Peyer's patch (tissue), 4 donors: ENCODE measurements around the gene MPL. TPM values are rescaled to one million over a fixed set of nuclear protein-coding genes. Genes with fewer than 3 reads are reported as not detected.

Experiments
- DNase-seq, 3 donors: peaks; one replicate each; pipeline ENCODE4 v3.0.0-alpha.2; 2017 to 2019
- H3K27ac ChIP-seq, 4 donors: fragments of 200-600 bp; sonication (generic); one replicate each; pipeline ENCODE4 v1.5.1; 2016 to 2019
- H3K27me3 ChIP-seq, 2 donors: fragments of 200-600 bp; sonication (generic); one replicate each; pipeline ENCODE4 v1.5.1; 2019
- H3K36me3 ChIP-seq, 3 donors: fragments of 200-600 bp; sonication (generic); one replicate each; pipeline ENCODE4 v1.5.1; 2016 to 2019
- H3K4me1 ChIP-seq, 4 donors: fragments of 200-600 bp; sonication (generic); one replicate each; pipeline ENCODE4 v1.5.1; 2016 to 2019
- H3K4me3 ChIP-seq, 4 donors: fragments of 200-600 bp; sonication (generic); 1 replicate in 3 of 4; 2 replicates in 1 of 4; pipeline ENCODE4 v1.5.1; 2016 to 2019; ENCODE audit warnings: mild to moderate bottlenecking in 1 of 4
- H3K9me3 ChIP-seq, 4 donors: fragments of 200-600 bp; sonication (generic); one replicate each; pipeline ENCODE4 v1.5.1; 2016 to 2019; ENCODE audit warnings: mild to moderate bottlenecking in 1 of 4
- POLR2A ChIP-seq, 2 donors: fragments of 450-650 bp; IDR thresholded peaks; one replicate each; pipeline ENCODE4 v1.5.1; 2017; ENCODE audit warnings: antibody characterized with exemption in 2 of 2, mild to moderate bottlenecking in 2 of 2, moderate library complexity in 2 of 2
- total RNA-seq, 4 donors: library from RNA; depleted of rRNA; stranded (reverse); fragments of >200 nt; gene quantifications; one replicate each; pipeline ENCODE4 v1.1.0, GENCODE V29; 2016
- TF ChIP-seq, protein P1 (sequence below), 6 experiments: fragments of 450-650 bp in 4 of 6; fragments of 200-600 bp in 2 of 6; sonication (generic) in 1 of 6; IDR thresholded peaks; one replicate each; pipeline ENCODE4 v1.5.1; 2017 to 2019; ENCODE audit warnings: antibody characterized with exemption in 6 of 6, mild to moderate bottlenecking in 3 of 6, moderate library complexity in 1 of 6

The MPL gene
- total RNA-seq, 4 donors from 2014 or later = not detected

DNA sequence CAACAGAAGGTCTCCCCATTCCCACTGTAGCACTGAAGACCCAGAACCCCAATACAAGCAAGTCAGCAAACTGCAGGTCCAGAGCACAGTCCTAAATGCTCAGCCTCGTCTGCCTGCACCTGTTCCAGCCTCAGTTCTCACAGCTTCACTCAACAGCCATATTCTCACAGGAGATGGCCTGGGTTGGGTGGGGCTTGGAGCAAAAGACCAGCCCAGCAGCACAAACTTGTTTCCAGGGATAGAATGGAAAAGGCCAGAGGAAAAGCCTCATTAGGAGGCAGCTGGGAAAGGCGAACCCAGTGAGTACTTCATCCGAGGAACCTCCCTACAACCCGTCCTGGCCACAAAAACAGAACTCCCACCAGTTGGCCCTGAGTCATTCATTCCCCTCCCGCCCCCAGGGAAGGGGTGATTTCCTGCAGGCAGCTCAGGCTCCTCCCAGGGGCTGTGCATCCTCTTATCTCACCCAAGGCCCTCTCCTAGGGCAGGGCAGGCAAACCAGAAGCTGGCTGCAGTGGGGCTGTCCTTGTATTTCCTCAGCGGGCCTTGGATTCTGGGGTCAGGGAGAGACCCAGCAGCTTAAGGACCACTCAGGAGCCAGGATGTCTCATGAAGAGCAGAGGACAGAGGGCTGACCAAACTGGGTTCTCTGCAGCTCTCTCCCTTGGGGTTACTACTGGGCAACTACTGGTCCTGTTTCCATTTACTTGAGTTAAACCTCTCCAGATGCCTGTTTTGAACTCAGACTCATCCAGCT is 7.4 kb upstream of the MPL start:
- Histone ChIP-seq H3K27ac (peak overlapping the region in 1 of 4 donors; percentile 2), H3K4me1 (peaks cover 0 to 8% (median 0%) of the 10 kb centered on the region in 4 donors), H3K27me3 (no peaks in the 10 kb centered on the region), H3K4me3 (no peak overlapping the region), H3K9me3 (no peaks in the 10 kb centered on the region), H3K36me3 (no peaks in the 10 kb centered on the region)
- TF ChIP-seq, protein P1, sequence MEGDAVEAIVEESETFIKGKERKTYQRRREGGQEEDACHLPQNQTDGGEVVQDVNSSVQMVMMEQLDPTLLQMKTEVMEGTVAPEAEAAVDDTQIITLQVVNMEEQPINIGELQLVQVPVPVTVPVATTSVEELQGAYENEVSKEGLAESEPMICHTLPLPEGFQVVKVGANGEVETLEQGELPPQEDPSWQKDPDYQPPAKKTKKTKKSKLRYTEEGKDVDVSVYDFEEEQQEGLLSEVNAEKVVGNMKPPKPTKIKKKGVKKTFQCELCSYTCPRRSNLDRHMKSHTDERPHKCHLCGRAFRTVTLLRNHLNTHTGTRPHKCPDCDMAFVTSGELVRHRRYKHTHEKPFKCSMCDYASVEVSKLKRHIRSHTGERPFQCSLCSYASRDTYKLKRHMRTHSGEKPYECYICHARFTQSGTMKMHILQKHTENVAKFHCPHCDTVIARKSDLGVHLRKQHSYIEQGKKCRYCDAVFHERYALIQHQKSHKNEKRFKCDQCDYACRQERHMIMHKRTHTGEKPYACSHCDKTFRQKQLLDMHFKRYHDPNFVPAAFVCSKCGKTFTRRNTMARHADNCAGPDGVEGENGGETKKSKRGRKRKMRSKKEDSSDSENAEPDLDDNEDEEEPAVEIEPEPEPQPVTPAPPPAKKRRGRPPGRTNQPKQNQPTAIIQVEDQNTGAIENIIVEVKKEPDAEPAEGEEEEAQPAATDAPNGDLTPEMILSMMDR (IDR thresholded peaks at IDR 0.05) = no peak
- TF ChIP-seq POLR2A (IDR thresholded peaks at IDR 0.05) = no peak
- peak in 1 of 3 donors; percentile 55 for DNase-seq

GRCh38 chr1:43331688-43332087 is 5.9 kb upstream of the MPL start:
- H3K27me3 ChIP-seq = no peaks in the 10 kb centered on the region
- no peak for TF ChIP-seq POLR2A (IDR thresholded peaks at IDR 0.05)
- TF ChIP-seq, protein P1 (IDR thresholded peaks at IDR 0.05) = no peak
- no peak overlapping the region for H3K4me3 ChIP-seq
- no peak for DNase-seq
- no peak overlapping the region for H3K27ac ChIP-seq
- no peaks in the 10 kb centered on the region for H3K36me3 ChIP-seq
- peaks cover 0 to 8% (median 0%) of the 10 kb centered on the region in 4 donors for H3K4me1 ChIP-seq
- H3K9me3 ChIP-seq = no peaks in the 10 kb centered on the region

DNA sequence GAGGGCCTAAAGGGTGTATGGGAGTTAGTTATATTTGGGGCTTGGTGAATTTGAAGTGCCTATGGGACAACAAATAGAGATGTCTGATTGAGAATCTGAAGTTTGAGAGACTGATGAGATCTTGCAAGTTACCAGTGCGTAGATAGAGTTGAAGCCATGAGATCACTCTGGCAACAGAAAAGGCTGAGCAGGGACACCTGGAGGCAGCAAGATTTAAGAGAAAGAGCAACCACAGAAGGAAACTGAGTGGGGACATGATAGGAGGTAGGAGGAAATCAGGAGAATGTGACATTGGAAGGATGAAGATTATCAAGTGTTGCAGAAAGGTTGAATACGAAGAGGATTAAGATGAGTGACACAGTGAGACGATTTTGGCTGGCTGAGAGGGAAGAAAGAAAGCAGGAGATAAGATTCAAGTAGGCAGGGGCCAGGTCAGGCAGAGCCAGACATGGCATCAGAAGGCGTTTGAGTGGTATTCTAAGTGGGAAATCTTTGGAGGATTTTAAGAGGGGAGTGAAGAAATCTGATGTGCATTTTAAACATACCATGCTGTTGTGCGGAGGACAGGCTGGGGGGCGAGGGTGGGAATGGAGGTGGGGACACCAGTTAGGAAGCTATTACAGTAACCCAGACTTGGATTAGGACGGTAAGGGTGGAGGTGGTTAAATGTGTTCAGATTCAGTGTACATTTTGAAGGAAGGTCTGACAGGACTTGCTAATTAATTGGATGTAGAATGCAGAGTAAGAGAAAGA is 3.0 kb upstream of the MPL start:
- Histone ChIP-seq H3K27me3 (no peaks in the 10 kb centered on the region), H3K9me3 (no peaks in the 10 kb centered on the region), H3K4me1 (peaks cover 0 to 8% (median 0%) of the 10 kb centered on the region in 4 donors), H3K4me3 (no peak overlapping the region), H3K36me3 (no peaks in the 10 kb centered on the region), H3K27ac (no peak overlapping the region)
- no peak for DNase-seq
- TF ChIP-seq POLR2A (IDR thresholded peaks at IDR 0.05) = no peak
- TF ChIP-seq, protein P1 (IDR thresholded peaks at IDR 0.05) = no peak

DNA sequence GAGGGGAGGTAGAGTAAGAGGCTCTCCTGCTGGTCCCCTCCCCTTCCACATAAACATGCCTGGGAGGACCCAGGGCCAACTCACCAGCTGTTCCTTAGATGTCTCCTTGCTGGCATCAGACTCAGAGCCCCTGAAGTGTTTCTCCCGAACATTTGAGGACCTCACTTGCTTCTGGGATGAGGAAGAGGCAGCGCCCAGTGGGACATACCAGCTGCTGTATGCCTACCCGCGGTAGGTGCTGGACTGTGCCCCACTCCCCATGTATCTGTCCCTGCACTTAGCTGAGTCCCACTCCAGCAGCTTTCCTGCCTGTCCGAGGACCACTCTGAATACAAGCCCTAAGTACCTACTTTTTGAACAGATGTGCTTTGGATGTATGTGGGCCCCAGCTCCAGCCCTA is 383 bp downstream of the MPL start:
- no peaks in the 10 kb centered on the region for H3K36me3 ChIP-seq
- no peaks in the 10 kb centered on the region for H3K9me3 ChIP-seq
- no peak for TF ChIP-seq POLR2A (IDR thresholded peaks at IDR 0.05)
- TF ChIP-seq, protein P1 (IDR thresholded peaks at IDR 0.05) = no peak
- DNase-seq = no peak
- H3K27ac ChIP-seq = no peak overlapping the region
- H3K4me1 ChIP-seq = no peaks in the 10 kb centered on the region
- H3K4me3 ChIP-seq = no peak overlapping the region
- H3K27me3 ChIP-seq = no peaks in the 10 kb centered on the region

- no peak overlapping the region for H3K27ac ChIP-seq
- no peaks in the 10 kb centered on the region for H3K27me3 ChIP-seq
- no peaks in the 10 kb centered on the region for H3K36me3 ChIP-seq
- H3K4me3 ChIP-seq = no peak overlapping the region
- no peak for DNase-seq
- no peak for TF ChIP-seq POLR2A (IDR thresholded peaks at IDR 0.05)
- TF ChIP-seq, protein P1 (IDR thresholded peaks at IDR 0.05) = no peak
- H3K9me3 ChIP-seq = no peaks in the 10 kb centered on the region
- H3K4me1 ChIP-seq = peaks cover 0 to 6% (median 0%) of the 10 kb centered on the region in 4 donors
These were observed 2.1 kb downstream of the MPL start for GRCh38 chr1:43339584-43340232.
